ENCODE results near the gene PDE9A. TPM values are rescaled to one million over a fixed set of nuclear protein-coding genes. Genes with fewer than 3 reads are reported as not detected.

PDE9A gene
- total RNA-seq, 1 donor from 2014 or later: 58.7 TPM

DNA sequence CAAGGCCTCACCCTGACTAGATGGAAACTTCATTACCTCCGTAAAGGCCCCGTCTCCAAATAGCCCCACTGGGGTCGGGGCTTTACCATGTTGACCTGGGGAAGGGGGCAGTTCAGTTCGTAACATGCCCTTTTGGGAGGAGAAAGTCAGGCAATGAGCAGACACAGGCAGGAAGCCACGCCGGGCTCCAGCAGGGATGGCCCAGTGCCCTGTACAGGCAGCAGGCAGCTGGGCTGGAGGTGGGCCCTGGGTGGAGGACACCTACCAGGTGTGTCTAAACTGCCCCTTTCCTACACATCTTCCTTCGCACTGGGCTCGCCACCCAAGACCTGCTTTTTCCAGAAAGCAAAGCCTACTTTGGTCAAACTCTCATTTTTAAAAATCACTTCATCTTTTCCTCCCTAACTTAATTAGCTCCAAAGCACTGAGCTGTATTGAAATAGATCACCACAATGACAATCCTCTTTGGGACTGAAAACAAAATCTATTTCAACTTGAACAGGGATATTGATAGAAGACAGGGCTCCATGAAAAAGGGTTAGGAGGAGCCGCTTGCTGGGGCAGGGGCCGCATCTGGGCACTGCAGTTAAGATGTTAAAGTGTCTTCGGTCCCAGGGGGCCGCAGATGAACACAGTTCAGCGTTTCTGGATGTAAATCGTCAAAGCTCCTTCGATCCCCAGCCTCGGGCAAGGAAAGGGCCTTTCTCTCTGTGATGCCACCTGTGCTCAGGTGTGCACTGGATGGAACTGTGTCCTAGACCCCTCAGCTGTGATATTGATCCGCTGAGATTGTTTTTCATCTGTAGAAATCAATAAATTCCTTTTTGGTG is 104.6 kb downstream of the PDE9A start:
- Mint-ChIP-seq H3K27ac (ENCODE audit: unreplicated experiment) (peak overlapping the region; percentile 87), H3K27me3 (ENCODE audit: unreplicated experiment) (peaks cover 31% of the 10 kb centered on the region), H3K4me3 (ENCODE audit: unreplicated experiment) (peak overlapping the region; percentile 68), H3K36me3 (ENCODE audit: unreplicated experiment) (peaks cover 4% of the 10 kb centered on the region), H3K4me1 (ENCODE audit: low read depth, unreplicated experiment) (peaks cover 61% of the 10 kb centered on the region), H3K9me3 (ENCODE audit: unreplicated experiment) (peaks cover 36% of the 10 kb centered on the region)
- TF ChIP-seq, protein P1, sequence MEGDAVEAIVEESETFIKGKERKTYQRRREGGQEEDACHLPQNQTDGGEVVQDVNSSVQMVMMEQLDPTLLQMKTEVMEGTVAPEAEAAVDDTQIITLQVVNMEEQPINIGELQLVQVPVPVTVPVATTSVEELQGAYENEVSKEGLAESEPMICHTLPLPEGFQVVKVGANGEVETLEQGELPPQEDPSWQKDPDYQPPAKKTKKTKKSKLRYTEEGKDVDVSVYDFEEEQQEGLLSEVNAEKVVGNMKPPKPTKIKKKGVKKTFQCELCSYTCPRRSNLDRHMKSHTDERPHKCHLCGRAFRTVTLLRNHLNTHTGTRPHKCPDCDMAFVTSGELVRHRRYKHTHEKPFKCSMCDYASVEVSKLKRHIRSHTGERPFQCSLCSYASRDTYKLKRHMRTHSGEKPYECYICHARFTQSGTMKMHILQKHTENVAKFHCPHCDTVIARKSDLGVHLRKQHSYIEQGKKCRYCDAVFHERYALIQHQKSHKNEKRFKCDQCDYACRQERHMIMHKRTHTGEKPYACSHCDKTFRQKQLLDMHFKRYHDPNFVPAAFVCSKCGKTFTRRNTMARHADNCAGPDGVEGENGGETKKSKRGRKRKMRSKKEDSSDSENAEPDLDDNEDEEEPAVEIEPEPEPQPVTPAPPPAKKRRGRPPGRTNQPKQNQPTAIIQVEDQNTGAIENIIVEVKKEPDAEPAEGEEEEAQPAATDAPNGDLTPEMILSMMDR (IDR thresholded peaks at IDR 0.05; ENCODE audit: partially characterized antibody, unreplicated experiment): no peak
- DNase-seq: peak; percentile 69

DNA sequence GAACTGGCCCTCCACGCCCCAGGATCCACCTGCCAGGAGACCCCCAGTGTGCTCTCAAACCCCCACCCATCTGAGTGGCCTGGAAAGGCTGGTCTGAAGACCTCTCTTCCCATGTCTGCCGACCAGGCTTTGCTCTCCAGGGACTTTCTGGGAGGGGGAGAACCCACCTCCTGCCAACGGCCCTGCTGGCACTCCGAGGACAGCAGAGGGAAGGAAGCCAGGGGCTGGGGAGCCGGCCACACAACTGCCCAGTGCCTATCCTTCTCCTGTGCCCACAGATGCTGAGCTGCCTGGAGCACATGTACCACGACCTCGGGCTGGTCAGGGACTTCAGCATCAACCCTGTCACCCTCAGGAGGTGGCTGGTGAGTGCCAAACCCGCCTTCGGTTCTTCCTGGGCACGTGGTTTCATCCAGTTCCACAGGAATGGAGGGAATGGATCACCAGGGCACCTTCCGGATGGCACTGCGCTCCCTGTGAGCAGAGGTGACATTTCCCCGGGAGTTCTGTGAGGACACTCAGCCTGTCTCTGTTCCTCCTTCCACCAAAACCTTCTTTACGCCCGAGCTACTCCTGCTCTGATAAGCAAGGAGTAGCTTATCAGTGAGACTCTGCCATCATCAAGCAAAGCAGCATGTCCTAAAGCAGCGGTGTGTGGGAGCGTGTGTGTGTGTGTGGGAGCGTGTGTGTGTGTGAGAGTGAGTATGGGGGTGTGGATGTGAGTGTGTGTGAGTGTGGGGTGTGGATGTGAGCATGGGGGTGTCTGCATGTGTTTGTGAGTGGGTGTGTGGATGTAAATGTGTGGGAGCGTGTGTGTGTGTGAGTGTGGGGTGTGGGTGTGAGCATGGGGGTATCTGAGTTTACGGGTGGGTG is 105.5 kb downstream of the PDE9A start:
- peaks cover 36% of the 10 kb centered on the region for H3K9me3 Mint-ChIP-seq (ENCODE audit: unreplicated experiment)
- H3K36me3 Mint-ChIP-seq (ENCODE audit: unreplicated experiment): peaks cover 4% of the 10 kb centered on the region
- H3K4me3 Mint-ChIP-seq (ENCODE audit: unreplicated experiment): peak overlapping the region; percentile 68
- H3K27ac Mint-ChIP-seq (ENCODE audit: unreplicated experiment): peak overlapping the region; percentile 87
- H3K4me1 Mint-ChIP-seq (ENCODE audit: low read depth, unreplicated experiment): peaks cover 57% of the 10 kb centered on the region
- DNase-seq: no peak
- peaks cover 31% of the 10 kb centered on the region for H3K27me3 Mint-ChIP-seq (ENCODE audit: unreplicated experiment)
- TF ChIP-seq, protein P1 (IDR thresholded peaks at IDR 0.05; ENCODE audit: partially characterized antibody, unreplicated experiment): no peak

DNA sequence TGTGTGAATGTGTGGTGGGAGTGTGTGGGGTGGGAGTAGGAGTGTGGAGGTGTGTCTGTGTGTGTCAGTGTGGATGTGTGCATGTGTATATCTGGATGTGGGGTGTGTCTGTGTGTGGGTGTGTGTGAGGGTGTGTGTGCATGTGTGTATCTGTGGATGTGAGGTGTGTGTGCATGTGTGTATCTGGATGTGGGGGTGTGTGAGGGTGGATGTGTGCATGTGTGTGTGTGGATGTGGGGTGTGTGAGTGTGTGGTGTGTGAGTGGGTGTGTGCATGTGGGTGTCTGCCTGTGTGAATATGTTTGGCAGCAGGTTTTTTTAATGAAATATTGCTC is 106.1 kb downstream of the PDE9A start:
- Mint-ChIP-seq H3K36me3 (ENCODE audit: unreplicated experiment) (peaks cover 8% of the 10 kb centered on the region), H3K27ac (ENCODE audit: unreplicated experiment) (peak overlapping the region; percentile 87), H3K4me1 (ENCODE audit: low read depth, unreplicated experiment) (peaks cover 52% of the 10 kb centered on the region), H3K27me3 (ENCODE audit: unreplicated experiment) (peaks cover 34% of the 10 kb centered on the region), H3K4me3 (ENCODE audit: unreplicated experiment) (peak overlapping the region; percentile 62), H3K9me3 (ENCODE audit: unreplicated experiment) (peaks cover 36% of the 10 kb centered on the region)
- TF ChIP-seq, protein P1 (IDR thresholded peaks at IDR 0.05; ENCODE audit: partially characterized antibody, unreplicated experiment): no peak
- no peak for DNase-seq

DNA sequence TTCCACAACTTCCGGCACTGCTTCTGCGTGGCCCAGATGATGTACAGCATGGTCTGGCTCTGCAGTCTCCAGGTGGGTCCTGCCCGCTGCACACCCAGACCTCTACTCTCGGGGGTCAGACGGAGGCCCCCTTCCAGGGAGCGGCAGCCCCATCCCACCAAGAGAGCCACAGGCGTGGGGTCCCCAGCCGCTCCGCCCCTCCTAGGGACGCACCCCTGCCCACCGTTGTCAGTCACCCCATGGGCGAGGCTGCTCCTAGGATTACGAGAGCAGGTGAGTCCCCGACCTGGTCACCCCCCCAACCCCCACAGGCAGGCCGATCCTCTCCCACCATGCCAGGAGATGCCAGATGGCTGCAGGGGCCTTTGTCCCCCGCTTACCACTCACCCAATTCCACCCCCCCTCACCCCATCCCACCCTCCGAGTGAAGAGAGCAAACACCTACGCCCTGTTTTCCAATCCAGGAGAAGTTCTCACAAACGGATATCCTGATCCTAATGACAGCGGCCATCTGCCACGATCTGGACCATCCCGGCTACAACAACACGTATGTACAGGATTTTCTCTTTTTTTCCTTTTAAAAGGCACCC is 107.0 kb downstream of the PDE9A start:
- Mint-ChIP-seq H3K36me3 (ENCODE audit: unreplicated experiment) (peaks cover 15% of the 10 kb centered on the region), H3K27me3 (ENCODE audit: unreplicated experiment) (peaks cover 34% of the 10 kb centered on the region), H3K9me3 (ENCODE audit: unreplicated experiment) (peaks cover 42% of the 10 kb centered on the region), H3K4me1 (ENCODE audit: low read depth, unreplicated experiment) (peaks cover 43% of the 10 kb centered on the region), H3K4me3 (ENCODE audit: unreplicated experiment) (no peak overlapping the region), H3K27ac (ENCODE audit: unreplicated experiment) (peak overlapping the region; percentile 90)
- TF ChIP-seq, protein P1 (IDR thresholded peaks at IDR 0.05; ENCODE audit: partially characterized antibody, unreplicated experiment): no peak
- no peak for DNase-seq

Data from glutamatergic neuron (in vitro differentiated cells).